ENCODE results near the gene SNX1.

- TF ChIP-seq, protein P1, sequence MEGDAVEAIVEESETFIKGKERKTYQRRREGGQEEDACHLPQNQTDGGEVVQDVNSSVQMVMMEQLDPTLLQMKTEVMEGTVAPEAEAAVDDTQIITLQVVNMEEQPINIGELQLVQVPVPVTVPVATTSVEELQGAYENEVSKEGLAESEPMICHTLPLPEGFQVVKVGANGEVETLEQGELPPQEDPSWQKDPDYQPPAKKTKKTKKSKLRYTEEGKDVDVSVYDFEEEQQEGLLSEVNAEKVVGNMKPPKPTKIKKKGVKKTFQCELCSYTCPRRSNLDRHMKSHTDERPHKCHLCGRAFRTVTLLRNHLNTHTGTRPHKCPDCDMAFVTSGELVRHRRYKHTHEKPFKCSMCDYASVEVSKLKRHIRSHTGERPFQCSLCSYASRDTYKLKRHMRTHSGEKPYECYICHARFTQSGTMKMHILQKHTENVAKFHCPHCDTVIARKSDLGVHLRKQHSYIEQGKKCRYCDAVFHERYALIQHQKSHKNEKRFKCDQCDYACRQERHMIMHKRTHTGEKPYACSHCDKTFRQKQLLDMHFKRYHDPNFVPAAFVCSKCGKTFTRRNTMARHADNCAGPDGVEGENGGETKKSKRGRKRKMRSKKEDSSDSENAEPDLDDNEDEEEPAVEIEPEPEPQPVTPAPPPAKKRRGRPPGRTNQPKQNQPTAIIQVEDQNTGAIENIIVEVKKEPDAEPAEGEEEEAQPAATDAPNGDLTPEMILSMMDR (IDR thresholded peaks at IDR 0.05; ENCODE audit: low read depth, low read length) = no peak
- TF ChIP-seq POLR2A (IDR thresholded peaks at IDR 0.05; ENCODE audit: extremely low read depth, insufficient read length) = no peak
Measured at GRCh38 chr15:64082757-64083156, 13.0 kb upstream of the SNX1 start.
